ENCODE results near the gene RPS3.
A peak's percentile ranks its signal among the peaks of the same experiment; 100 is the strongest.

- TF ChIP-seq, protein P1, sequence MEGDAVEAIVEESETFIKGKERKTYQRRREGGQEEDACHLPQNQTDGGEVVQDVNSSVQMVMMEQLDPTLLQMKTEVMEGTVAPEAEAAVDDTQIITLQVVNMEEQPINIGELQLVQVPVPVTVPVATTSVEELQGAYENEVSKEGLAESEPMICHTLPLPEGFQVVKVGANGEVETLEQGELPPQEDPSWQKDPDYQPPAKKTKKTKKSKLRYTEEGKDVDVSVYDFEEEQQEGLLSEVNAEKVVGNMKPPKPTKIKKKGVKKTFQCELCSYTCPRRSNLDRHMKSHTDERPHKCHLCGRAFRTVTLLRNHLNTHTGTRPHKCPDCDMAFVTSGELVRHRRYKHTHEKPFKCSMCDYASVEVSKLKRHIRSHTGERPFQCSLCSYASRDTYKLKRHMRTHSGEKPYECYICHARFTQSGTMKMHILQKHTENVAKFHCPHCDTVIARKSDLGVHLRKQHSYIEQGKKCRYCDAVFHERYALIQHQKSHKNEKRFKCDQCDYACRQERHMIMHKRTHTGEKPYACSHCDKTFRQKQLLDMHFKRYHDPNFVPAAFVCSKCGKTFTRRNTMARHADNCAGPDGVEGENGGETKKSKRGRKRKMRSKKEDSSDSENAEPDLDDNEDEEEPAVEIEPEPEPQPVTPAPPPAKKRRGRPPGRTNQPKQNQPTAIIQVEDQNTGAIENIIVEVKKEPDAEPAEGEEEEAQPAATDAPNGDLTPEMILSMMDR (IDR thresholded peaks at IDR 0.05), result peak; percentile 83
- no peak for TF ChIP-seq EZH2 (IDR thresholded peaks at IDR 0.05; ENCODE audit: borderline replicate concordance, insufficient read depth, low read depth, low read length, poor library complexity, severe bottlenecking)
Measured at GRCh38 chr11:75388386-75389275, 10.7 kb upstream of the RPS3 start.
